GM19238 (cell line): Measurements from ENCODE around the gene PDGFRA.
A peak's percentile ranks its signal among the peaks of the same experiment; 100 is the strongest.
"Not testable (repeated sequence)": the region's sequence is repeated elsewhere in the genome, so short reads cannot be mapped to it uniquely, and the experiment has no call there.

Source experiments
- DNase-seq: peaks from one replicate; pipeline ENCODE4 v3.0.0; 2011; ENCODE audit warnings: low spot score; ENCODE audit not compliant: insufficient read length

PDGFRA gene

DNA sequence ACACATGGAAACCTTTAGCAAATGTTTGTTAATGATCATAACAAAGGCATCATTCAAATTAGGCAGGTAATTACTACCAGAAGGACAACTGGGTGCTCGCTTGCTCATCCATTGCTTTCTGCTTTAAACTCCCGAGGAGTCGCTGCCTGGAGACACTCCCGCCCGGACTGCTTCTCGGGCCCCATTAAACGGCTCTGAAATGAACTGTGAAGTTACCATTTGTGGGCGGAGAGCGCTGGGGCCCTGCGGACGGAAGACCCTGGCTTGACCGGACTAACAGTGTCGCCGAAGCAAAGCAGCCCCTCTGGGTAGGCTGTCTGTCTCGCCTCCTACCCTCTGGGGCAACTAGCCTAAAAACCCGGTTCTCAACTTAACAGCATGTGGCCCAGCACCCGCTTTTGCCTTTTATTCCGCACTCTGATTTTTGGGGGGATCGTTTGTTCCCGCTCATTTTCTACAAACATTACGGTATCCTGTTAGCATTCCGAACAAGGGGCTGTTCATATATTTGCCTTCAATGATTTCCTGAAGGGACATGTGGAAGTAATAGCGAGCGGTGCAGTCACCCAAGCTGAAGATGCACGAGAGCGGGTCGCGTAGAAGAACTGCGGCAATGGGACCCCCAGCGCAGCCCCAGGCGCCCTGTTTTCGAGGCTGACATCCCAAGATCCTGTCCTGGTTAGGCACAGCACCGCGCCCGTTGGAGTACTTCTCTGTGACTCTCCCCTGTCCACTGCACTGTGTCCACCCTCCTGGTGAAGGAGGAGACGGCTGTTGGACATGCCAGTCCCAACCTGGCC is 1.6 kb upstream of the PDGFRA start:
- no peak for DNase-seq

DNA sequence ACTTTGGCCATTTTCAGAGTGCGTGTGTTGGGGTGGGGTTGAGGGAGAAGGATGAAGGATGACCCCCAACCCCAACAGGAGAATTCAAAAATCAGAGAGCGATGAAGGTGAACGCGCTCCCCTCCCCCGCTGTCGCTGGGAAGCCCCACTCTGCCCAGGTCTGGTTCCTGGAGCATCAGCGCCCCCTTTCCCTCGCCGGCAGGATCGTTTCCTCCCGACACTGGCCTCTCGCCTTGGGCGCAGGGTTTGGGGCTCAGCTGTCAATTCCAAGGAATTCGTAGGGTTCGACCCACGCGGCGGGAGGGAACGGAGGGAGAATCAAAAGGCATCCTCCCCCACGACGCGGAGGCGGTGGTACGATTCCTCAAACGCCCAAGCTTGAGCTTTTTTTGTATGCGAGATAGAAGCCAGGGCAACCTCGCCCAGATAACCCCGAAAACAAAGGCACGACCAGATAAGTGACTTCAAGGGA is 1.0 kb upstream of the PDGFRA start:
- DNase-seq, result no peak

DNA sequence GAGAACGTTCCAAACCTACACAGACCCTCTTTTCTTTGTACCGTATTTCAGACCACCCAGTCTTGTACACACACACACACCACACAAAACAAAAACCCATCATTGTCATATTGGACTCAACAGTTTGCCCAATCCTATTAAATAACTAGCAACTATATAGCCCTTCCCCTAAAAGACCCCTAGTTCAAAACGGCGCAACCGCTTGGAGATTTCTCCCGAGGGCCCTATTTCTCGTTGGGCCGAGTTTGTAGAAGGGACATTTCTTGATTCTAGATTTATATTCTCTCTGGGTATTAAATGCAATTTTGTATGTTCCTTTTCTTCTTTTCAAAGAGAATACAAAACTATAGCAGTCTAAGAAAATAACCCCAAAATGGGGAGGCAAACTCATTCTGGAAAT is 547 bp upstream of the PDGFRA start:
- DNase-seq, result no peak

DNA sequence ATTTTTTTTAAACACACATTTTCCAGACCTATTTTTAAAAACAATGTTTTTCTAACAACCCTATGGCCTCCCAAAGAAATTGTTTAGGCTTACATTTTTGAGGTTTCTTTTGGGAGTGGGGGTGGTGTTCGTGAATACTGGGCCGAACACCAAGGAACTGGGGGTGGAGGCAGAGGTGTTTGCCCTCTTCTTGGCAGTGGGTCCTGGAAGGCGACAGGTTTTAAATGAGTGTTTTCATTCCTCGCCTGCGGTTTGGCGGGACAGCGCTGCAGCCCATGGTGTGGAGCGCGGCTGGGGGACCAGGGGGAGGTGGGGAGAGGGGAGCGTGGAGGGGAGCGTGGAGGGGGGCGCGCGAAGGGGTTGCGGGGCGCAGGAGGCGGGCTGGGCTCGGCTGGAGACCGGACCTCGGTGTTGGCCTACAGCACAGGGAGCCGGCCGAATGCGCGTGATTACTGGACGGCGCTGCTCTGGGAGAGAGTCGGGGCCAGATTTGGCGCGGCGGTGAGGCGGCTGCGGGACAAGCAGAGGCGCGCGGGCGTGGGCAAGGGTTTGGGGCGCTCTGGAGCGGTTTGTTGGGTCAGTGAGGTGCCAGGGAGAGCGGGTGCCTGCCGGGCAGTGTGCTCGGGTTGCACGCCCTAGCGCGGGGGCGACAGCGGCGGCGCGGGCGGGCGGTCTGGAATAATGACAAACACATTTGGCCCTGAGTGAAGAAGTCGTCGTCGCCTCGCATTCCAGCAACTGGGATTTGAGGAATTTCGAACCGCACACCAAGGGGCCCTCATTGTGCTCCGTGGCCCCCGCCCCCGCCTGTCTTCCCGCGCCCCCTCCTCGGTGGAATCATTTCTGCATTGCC is 764 bp downstream of the PDGFRA start:
- no peak for DNase-seq

DNA sequence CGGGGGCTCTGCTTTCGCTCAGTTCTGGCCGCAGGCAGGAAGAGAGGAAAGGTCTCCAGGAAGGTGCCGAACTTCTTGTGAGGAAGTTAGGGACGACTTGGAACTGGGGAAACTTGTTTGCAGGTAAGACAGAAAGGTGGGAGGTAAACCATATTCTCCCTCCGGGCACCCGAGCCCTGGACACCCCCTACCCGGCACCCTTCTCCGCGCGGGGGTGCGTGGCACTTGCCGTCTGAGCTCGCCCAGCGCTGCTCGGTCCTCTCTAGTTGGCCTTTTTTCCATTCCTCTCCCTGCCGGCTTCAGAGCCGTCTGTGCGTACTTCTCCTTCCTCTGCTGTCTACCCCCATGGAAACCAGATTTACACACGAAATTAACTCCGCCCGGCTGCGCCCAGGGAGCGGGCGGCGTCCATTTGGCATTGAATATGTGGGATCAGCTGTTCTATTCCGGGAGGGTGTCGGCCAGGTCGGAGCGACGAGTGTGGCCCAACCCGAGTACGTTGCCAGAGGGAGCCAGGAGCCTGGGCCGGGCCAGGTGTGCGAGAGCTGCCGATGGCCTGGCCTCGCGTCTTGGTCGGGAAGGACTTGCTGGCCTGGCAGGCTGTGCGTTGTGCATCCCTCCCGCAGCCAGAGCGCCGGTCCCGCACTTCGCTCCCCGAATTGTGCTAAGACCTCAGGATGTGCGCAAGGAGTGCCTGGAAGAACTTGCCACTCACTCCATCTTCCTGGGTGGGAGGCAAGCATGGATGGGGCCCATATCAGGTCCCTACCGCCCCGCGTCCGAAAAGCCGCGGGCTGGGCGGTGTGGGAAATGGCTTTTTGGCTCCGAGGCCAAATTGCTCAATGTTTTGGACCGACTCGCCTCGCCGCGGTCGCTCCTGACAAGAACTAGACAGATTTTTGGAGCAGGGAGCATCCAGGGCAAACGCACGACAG is 1.7 kb downstream of the PDGFRA start:
- DNase-seq, result no peak

DNA sequence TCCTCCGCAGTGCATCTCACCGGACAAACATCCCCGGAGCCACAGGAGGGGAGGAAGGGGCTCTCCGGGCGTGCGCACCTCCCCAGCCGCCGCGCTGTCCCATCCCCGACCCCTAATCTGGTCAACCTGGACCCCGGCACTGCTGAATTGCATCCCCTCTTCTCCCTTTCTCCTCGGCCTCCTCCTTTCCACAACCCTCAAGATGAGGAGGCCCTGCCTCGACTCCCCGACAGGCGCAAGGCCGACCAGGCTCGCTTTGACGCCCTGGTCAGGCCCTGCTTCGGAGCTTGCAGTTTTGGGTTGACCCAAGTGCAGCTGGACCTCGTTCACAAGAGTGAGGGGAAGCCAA is 2.3 kb downstream of the PDGFRA start:
- DNase-seq, result no peak

DNA sequence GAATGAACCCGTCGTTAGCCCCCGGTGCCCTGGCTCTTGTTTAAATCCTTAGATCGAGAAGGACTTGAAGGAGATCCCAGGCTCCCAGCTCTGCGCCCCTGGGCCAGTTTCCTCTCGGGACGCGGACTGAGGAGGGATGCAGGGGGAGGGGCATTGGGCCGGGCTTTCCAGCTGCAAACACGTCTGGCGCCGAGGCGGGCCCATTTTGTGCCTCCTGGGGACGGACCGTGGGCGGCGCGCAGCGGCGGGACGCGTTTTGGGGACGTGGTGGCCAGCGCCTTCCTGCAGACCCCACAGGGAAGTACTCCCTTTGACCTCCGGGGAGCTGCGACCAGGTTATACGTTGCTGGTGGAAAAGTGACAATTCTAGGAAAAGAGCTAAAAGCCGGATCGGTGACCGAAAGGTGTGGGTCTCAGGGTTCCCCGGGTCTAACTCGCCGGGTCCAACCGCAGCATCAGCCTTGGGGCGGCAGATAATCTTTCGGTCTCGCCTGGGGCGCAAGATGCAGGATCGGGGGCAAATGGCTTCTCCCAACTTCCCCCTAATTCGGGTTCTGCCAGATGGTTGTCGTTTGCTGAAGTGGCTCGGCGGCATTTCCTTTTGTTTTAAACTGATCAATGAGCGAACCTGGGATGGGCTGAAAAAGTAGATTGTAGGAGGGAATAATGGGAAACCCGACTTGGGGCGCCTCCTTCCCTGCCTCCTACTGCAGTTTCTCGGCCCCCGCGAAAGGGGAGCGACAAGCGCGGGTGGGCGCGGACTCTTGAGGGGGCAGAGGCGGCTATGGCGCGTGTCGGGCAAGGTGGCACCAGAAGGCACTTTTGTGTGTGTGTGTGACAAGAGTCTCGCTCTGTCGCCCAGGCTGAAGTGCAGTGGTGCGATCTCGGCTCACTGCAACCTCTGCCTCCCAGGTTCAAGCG is 2.9 kb downstream of the PDGFRA start:
- DNase-seq, result no peak

DNA sequence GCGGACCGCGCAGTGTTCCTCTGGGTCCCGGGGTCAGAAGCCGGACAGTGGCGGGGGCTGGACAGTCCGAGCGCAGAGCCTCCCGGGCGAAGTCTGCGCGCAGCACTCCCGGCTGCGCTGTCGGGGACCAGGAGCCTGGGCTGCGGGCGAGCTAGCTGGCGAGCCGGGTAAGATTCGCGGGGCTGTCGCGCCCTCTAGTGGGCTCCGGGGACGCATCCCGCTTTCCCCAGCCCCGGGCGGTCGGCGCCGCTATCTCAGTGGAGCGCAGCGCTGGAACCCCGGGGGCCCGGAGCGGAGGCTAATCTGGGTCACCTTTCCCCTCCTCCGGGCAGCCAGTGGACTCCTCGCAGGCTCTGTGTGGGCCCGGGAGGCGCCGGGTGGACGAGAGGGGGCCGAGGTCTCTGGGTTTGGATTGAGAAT is 4.2 kb downstream of the PDGFRA start:
- DNase-seq, result peak; percentile 75

DNA sequence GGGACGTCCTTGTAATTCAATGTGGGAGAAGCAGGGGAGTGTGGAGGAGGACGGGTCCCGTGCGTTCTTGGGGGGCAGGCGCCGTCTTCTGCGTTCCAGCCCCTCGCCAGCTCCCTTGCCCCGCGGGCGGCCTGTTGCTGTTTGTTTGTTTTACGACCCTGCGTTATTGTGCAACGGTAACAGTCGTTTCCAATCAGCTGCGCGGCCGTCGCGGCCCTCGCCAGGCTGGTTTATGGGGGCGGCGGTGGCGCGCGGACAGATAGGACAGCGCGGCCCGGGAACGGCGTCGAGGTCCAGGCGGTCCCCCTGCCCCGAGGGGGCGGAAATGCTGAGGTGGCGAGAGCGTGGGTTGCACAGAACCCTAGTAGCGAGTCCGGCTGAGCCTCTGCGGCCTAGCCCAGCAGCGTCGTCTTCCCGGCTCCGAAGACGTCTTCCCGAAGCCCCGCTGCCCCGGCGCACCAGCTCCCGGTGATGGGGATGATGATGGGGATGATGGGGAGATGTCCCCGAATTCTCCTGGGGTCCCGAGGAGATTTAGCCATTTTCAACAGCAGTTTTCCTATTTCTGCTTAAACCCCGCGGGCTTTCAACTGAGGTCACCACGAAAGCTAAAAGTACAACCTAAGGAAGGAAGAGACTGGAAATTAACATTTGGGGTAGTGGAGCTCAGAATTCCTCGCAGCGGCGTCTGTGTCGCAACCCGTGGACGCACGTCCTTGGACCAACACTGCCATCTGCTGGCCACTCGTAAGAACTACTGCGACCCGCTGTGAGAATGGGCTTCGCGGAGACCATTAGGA is 4.8 kb downstream of the PDGFRA start:
- DNase-seq, result peak; percentile 55

DNA sequence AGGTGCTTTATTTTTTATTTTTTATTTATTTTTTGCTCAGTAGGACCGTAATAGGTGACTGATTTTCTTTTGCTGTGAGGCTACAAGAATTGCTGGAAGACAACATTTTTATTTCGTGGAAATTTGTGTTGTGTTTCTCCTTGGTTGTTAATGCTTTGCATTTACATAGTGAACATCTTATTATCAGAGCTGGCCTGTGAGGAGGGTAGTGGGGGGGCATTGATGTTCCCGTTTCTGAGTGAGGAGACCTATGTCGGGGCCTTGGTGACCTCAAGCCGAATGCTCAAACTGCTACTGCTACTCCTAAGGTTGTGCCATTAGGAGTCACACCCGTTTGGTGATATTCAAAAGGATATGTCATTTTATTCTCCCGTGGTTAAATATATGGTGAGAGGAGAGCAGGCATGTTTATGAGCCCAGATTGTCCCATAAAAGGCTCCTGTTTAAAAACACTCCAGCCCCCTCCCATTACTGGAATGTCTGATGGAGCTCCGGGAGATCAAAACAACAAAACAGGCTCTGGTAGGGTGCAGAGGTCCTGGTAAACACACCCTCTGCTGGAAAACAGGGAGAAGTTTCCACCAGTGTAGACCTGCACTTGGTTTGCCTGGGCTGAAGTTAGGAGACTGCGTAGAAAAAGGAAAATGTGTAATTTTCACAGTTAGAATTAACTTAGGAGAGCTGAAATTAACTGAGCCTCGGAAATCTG is 5.6 kb downstream of the PDGFRA start:
- no peak for DNase-seq

DNA sequence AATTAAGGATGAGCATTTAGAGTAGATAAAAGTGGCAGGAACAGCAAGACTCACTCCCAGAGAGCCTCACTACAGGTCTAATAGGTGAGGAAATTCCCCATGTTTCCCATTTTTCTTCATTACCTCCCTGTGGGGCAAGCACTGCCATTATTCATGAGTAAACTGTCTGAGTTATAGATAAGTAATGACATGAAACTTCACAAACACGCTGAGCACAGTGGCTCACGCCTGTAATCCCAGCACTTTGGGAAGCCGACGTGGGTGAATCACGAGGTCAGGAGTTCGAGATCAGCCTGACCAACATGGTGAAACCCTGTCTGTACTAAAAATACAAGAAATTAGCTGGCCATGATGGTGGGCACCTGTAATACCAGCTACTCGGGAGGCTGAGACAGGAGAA is 7.2 kb downstream of the PDGFRA start:
- not testable (repeated sequence) for DNase-seq

DNA sequence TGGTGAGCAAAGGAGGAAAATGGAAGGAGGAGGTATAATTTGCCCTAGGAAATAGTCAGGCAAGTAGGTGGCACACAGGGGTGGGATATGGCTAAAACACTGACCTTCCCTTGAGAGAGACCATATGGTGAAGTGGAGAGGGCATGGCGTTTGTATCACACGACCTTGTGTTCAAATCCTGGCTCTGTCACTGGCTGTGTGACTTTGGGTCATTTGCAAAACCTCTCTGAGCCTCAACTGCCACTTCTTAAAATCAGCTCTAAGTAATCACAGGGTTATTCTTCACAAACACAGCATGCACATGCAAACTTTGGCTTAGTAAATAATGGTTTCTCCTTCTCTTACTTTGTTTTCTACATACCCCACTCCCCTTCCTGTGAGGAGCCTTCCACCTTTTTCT is 8.7 kb downstream of the PDGFRA start:
- no peak for DNase-seq

DNA sequence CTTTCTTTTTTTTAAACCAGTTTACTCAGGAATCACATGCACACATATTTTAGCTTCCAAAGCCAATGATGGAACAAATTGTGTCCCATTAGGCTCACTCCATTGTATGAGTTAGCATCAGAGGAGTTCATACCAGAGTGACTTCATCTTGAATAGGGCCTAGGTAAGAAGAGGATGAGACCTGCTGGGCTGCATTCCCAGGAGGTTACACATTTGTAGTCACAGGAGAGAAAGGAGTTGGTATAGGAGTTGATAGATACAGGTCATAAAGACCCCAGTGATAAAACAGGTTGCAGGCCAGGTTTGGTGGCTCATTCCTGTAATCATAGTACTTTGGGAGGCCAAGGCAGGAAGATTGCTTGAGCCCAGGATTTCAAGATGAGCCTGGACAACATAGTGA is 9.3 kb downstream of the PDGFRA start:
- no peak for DNase-seq

DNA sequence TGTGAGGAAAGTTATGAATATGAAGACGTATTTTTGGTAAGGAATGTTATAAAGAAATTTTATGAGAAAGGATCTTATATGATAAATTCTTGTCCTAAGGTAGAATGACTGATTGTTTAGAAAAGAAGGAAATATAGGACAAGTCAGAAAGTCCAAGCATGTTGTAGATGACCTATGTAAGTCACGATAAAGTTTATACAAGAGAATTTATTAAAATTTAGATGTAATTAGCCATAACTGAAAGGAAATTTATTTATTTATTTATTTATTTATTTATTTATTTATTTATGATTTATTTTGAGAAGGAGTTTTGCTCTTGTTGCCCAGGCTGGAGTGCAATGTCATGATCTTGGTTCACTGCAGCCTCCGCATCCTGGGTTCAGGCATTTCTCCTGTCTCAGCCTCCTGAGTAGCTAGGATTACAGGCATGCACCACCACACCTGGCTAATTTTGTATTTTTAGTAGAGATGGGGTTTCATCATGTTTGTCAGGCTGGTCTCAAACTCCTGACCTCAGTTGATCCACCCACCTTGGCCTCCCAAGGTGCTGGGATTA is 12.3 kb downstream of the PDGFRA start:
- not testable (repeated sequence) for DNase-seq

DNA sequence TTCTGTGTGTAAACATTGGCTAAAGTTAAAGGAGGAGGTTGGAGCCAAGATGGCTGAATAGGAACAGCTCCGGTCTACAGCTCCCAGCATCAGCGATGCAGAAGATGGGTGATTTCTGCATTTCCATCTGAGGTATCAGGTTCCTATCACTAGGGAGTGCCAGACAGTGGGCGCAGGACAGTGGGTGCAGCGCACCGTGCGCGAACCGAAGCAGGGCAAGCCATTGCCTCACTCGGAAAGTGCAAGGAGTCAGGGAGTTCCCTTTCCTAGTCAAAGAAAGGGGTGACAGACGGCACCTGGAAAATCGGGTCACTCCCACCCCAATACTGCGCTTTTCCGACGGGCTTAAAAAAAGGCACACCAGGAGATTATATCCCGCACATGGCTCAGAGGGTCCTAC is 14.4 kb downstream of the PDGFRA start:
- not testable (repeated sequence) for DNase-seq

DNA sequence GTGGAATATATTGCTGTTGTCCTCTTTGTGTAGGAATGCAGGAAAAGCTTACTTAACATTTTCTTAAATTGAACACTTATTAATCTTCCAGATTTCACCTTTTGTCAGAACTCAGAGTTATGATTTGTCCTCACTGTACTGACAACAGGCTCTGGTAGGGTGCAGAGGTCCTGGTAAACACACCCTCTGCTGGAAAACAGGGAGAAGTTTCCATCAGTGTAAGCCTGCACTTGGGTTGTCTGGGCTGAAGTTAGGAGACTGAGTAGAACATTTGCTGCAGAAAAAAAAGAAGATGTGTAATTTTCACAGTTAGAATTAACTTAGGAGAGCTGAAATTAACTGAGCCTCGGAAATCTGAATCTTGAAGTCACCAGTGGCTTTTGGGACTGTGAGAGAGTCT is 23.2 kb downstream of the PDGFRA start:
- DNase-seq, result not testable (repeated sequence)

DNA sequence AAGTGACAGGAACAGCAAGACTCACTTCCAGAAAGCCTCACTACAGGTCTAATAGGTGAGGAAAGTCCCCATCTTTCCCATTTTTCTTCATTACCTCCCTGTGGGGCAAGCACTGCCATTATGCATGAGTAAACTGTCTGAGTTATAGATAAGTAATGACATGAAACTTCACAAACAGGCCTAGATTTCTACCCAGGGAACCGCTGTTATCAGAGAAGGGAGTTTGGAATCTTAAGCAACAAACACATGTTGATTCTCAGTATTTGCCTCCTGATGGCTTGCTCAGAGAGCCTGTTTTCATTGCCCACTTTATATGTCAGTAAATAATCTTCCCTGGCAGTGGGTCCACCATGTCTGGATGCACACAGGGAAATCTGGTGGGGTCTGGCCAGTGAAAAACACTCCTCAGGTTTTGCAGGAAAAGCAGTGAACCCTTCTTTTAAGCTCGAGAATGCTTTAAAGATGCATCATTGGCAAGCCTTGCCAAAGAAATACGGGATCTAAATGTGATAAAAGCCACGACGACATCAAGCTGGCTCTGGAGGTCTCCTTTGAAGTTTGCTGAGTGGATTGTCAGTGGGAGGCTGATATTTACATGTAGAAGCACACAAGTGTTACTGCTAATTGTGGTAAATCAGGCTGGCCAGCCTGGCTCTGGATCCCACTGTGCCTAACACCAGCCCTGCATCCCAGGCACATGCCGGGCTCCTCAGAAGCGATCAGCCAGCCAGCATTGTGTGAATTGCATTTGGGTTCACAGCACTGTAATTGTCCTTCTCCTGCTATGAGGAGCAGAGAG is 25.2 kb downstream of the PDGFRA start:
- no peak for DNase-seq

DNA sequence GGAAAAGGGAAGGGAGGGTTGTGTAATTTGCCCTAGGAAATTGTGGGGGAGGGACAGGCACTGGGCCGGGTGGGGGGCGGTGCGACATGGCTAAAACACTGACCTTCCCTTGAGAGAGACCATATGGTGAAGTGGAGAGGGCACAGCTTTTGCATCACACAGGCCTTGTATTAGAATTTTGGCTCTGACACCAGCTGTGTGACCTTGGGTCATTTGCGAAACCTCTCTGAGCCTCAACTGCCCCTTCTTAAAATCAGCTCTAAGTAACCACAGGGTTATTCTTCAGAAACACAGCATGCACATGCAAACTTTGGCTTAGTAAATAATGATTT is 25.8 kb downstream of the PDGFRA start:
- DNase-seq, result no peak
